Panc1 (cell line): ENCODE data around the gene ST8SIA5. TPM values are rescaled to one million over a fixed set of nuclear protein-coding genes. Genes with fewer than 3 reads are reported as not detected.

ENCODE experiments used
- ATAC-seq: fragments of 200-7000 bp; cut with Tn5 transposase; 2 replicates; pipeline ENCODE4 v1.9.1; 2020; ENCODE audit warnings: mild to moderate bottlenecking, moderate library complexity
- BruUV-seq: library from RNA; stranded (reverse); fragments of 400-500 nt; replicated peaks from 2 replicates; lab custom pipeline; 2021; lab: Mats Ljungman, UMichigan
- CTCF ChIA-PET: fragments of 300-600 bp; sonication (Branson Sonifier 250); formaldehyde crosslinking; loops from one replicate; lab custom pipeline; 2022; ENCODE audit warnings: antibody characterized with exemption; lab: Charles Lee
- POLR2A ChIA-PET: fragments of 300-600 bp; sonication (Branson Sonifier 250); formaldehyde crosslinking; loops from one replicate; lab custom pipeline; 2022; ENCODE audit warnings: antibody characterized with exemption; lab: Charles Lee
- DNase-seq: peaks from one replicate; pipeline ENCODE4 v3.0.0-alpha.2; 2010; ENCODE audit warnings: low read depth, low spot score
- H3K27ac ChIP-seq: 2 replicates; pipeline ENCODE4 v1.5.1; 2011; ENCODE audit warnings: mild to moderate bottlenecking, low read length, inconsistent platforms
- H3K27me3 ChIP-seq: fragments of 200-500 bp; sonication (Bioruptor generic); 2 replicates; pipeline ENCODE4 v1.6.0; 2014; ENCODE audit warnings: low read length, inconsistent platforms; ENCODE audit not compliant: control insufficient read depth, insufficient read depth
- H3K36me3 ChIP-seq: fragments of 200-500 bp; sonication (Bioruptor generic); 2 replicates; pipeline ENCODE4 v1.5.1; 2014; ENCODE audit warnings: inconsistent platforms, mild to moderate bottlenecking, low read length, moderate library complexity; ENCODE audit not compliant: control insufficient read depth, insufficient read depth
- H3K4me1 ChIP-seq: 2 replicates; pipeline ENCODE4 v1.5.1; 2011; ENCODE audit warnings: inconsistent platforms, mild to moderate bottlenecking, low read length, moderate library complexity; ENCODE audit not compliant: control insufficient read depth, insufficient read depth
- H3K4me3 ChIP-seq, 2 experiments: 2 replicates each; pipeline ENCODE4 v1.5.1; 2011 to 2012; ENCODE audit warnings: low read depth in 2 of 2, low read length in 2 of 2, mild to moderate bottlenecking in 2 of 2, inconsistent platforms in 1 of 2, moderate library complexity in 1 of 2
- H3K9me3 ChIP-seq: fragments of 200-500 bp; sonication (Bioruptor generic); 2 replicates; pipeline ENCODE4 v1.5.1; 2014; ENCODE audit warnings: low read depth, mild to moderate bottlenecking, inconsistent platforms, low read length, moderate library complexity; ENCODE audit not compliant: control insufficient read depth, insufficient read depth
- POLR2AphosphoS5 ChIP-seq: IDR thresholded peaks from 2 replicates; pipeline ENCODE4 v1.6.1; 2012; ENCODE audit warnings: mild to moderate bottlenecking, low read depth, low read length, moderate library complexity
- SIN3A ChIP-seq: IDR thresholded peaks from 2 replicates; pipeline ENCODE4 v1.6.1; 2012; ENCODE audit warnings: low read depth, mild to moderate bottlenecking, low read length, moderate library complexity, borderline replicate concordance; ENCODE audit not compliant: insufficient read depth
- TCF7L2 ChIP-seq: IDR thresholded peaks from 2 replicates; pipeline ENCODE4 v1.6.1; 2011; ENCODE audit warnings: mild to moderate bottlenecking, low read depth, low read length, inconsistent platforms
- in situ Hi-C: cut with HindIII; loops from 2 replicates; pipeline ENCODE4 v1.10.0; 2016; ENCODE audit warnings: low sequenced_read_pairs, low pct_unique_long_range_greater_than_20kb
- intact Hi-C: fragments of 100-400 bp; cut with micrococcal nuclease; formaldehyde crosslinking; loops from one replicate; pipeline ENCODE4 v1.10.0; 2022; ENCODE audit not compliant: unreplicated experiment
- total RNA-seq: library from RNA; stranded (reverse); gene quantifications from one replicate; pipeline ENCODE4 v1.2.1, GENCODE V29; 2021; ENCODE audit not compliant: unreplicated experiment
- TF ChIP-seq, protein P1 (sequence below): fragments of 450-650 bp; IDR thresholded peaks from 2 replicates; pipeline ENCODE4 v1.5.1; 2017; ENCODE audit warnings: mild to moderate bottlenecking
- TF ChIP-seq, protein P2 (sequence below), 2 experiments: IDR thresholded peaks; 2 replicates each; pipeline ENCODE4 v1.6.1; 2011 to 2012; ENCODE audit warnings: low read depth in 2 of 2, control low read depth in 1 of 2, low read length in 1 of 2, mild to moderate bottlenecking in 1 of 2, moderate library complexity in 1 of 2; ENCODE audit not compliant: insufficient read depth in 1 of 2

ST8SIA5 gene
- total RNA-seq, 1 experiment from 2014 or later = 0.15 TPM

DNA sequence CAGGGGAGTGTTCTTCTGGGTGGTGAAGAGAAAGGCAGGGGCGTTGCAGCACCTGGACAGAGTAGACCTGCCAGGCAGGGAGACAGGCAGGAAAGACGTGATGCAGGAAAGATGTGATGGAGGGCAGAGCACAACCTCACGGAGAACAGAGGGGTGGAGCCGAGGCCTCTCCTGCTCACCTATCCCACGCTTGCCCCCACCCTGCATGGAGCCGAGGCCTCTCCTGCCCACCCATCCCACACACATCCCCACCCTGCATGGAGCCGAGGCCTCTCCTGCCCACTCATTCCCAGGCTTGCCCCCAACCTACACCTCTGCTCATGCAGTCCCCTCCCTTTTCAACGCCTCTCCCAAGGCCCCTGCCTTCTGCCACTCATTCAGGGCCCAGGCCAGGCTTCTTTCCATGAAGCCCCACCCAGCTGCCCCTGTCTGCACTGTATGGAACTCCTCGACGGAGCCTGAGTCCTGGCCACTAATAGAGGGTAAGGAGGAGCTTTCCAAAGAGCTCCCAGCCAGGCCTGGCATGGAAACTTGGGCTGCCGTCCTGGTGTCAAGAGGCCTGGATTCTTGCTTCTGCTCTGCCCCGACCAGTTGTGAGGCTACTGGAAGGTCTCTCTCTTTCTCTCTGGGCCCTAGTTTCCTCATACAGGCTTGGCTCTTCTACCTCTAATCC, 67.9 kb downstream of the ST8SIA5 start:
- CTCF ChIA-PET = interaction anchor here (0.6 kb wide), 1 partner anchor 18 kb away, joined by 4 read pairs; no protein-coding TSS in a partner anchor

GRCh38 chr18:46686186-46686585, 70.7 kb downstream of the ST8SIA5 start:
- TF ChIP-seq, protein P1, sequence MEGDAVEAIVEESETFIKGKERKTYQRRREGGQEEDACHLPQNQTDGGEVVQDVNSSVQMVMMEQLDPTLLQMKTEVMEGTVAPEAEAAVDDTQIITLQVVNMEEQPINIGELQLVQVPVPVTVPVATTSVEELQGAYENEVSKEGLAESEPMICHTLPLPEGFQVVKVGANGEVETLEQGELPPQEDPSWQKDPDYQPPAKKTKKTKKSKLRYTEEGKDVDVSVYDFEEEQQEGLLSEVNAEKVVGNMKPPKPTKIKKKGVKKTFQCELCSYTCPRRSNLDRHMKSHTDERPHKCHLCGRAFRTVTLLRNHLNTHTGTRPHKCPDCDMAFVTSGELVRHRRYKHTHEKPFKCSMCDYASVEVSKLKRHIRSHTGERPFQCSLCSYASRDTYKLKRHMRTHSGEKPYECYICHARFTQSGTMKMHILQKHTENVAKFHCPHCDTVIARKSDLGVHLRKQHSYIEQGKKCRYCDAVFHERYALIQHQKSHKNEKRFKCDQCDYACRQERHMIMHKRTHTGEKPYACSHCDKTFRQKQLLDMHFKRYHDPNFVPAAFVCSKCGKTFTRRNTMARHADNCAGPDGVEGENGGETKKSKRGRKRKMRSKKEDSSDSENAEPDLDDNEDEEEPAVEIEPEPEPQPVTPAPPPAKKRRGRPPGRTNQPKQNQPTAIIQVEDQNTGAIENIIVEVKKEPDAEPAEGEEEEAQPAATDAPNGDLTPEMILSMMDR = no peak
- TF ChIP-seq SIN3A = no peak
- no peak for TF ChIP-seq TCF7L2
- TF ChIP-seq POLR2AphosphoS5 = no peak
- TF ChIP-seq, protein P2, sequence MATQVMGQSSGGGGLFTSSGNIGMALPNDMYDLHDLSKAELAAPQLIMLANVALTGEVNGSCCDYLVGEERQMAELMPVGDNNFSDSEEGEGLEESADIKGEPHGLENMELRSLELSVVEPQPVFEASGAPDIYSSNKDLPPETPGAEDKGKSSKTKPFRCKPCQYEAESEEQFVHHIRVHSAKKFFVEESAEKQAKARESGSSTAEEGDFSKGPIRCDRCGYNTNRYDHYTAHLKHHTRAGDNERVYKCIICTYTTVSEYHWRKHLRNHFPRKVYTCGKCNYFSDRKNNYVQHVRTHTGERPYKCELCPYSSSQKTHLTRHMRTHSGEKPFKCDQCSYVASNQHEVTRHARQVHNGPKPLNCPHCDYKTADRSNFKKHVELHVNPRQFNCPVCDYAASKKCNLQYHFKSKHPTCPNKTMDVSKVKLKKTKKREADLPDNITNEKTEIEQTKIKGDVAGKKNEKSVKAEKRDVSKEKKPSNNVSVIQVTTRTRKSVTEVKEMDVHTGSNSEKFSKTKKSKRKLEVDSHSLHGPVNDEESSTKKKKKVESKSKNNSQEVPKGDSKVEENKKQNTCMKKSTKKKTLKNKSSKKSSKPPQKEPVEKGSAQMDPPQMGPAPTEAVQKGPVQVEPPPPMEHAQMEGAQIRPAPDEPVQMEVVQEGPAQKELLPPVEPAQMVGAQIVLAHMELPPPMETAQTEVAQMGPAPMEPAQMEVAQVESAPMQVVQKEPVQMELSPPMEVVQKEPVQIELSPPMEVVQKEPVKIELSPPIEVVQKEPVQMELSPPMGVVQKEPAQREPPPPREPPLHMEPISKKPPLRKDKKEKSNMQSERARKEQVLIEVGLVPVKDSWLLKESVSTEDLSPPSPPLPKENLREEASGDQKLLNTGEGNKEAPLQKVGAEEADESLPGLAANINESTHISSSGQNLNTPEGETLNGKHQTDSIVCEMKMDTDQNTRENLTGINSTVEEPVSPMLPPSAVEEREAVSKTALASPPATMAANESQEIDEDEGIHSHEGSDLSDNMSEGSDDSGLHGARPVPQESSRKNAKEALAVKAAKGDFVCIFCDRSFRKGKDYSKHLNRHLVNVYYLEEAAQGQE (IDR thresholded peaks at IDR 0.05; ENCODE audit: insufficient read depth in 1 of 2, low read depth in 2 of 2, low read length in 1 of 2) = no peak
- no peaks in the 10 kb centered on the region for H3K9me3 ChIP-seq
- intact Hi-C loops = no loop called here
- no peaks in the 10 kb centered on the region for H3K36me3 ChIP-seq
- CTCF ChIA-PET = no interaction called here
- POLR2A ChIA-PET = no interaction called here
- no peak overlapping the region for H3K27ac ChIP-seq
- ATAC-seq (no peak), DNase-seq (no peak)
- BruUV-seq = no TSS peak
- no peak overlapping the region for H3K4me3 ChIP-seq
- no peaks in the 10 kb centered on the region for H3K4me1 ChIP-seq
- in situ Hi-C loops = no loop called here
- H3K27me3 ChIP-seq = no peaks in the 10 kb centered on the region

More for the DNA sequence above, 67.9 kb downstream of the ST8SIA5 start:
- no peaks in the 10 kb centered on the region for H3K27me3 ChIP-seq
- H3K4me1 ChIP-seq = no peaks in the 10 kb centered on the region
- TF ChIP-seq TCF7L2 = no peak
- no peak for TF ChIP-seq SIN3A
- TF ChIP-seq, protein P2 (IDR thresholded peaks at IDR 0.05; ENCODE audit: insufficient read depth in 1 of 2, low read depth in 2 of 2, low read length in 1 of 2) = no peak
- TF ChIP-seq POLR2AphosphoS5 = no peak
- TF ChIP-seq, protein P1 = no peak
- no TSS peak for BruUV-seq
- H3K36me3 ChIP-seq = no peaks in the 10 kb centered on the region
- intact Hi-C loops = no loop called here
- no peak for DNase-seq
- no peak overlapping the region for H3K4me3 ChIP-seq
- ATAC-seq = no peak
- no peaks in the 10 kb centered on the region for H3K9me3 ChIP-seq
- POLR2A ChIA-PET = interaction anchor here (0.7 kb wide), 1 partner anchor 852 kb away, joined by 6 read pairs; no protein-coding TSS in a partner anchor
- in situ Hi-C loops = no loop called here
- H3K27ac ChIP-seq = no peak overlapping the region
